ENCODE data around the gene CSTPP1.
A peak's percentile ranks its signal among the peaks of the same experiment; 100 is the strongest.

Gene CSTPP1

DNA sequence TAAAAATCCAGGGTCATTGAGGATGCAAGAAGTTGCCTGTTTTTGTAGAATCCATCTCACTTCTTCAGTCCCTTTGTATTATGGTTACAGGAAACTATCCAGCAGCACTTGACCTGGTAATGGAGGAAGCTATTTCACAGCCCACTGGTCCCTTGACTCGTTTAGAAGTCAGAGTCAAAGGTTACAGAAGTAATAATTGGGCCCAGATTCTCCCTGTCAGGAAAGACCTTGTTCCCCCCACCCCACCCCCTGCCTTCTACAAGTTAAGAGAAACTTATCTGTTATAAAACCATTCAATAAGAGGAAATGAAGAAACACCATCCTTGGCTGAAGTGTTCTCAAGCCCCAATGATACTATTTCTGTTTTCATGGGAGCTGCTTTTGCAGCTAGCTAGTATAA lies 65.8 kb downstream of the CSTPP1 start (continued):
- TF ChIP-seq, protein P1, sequence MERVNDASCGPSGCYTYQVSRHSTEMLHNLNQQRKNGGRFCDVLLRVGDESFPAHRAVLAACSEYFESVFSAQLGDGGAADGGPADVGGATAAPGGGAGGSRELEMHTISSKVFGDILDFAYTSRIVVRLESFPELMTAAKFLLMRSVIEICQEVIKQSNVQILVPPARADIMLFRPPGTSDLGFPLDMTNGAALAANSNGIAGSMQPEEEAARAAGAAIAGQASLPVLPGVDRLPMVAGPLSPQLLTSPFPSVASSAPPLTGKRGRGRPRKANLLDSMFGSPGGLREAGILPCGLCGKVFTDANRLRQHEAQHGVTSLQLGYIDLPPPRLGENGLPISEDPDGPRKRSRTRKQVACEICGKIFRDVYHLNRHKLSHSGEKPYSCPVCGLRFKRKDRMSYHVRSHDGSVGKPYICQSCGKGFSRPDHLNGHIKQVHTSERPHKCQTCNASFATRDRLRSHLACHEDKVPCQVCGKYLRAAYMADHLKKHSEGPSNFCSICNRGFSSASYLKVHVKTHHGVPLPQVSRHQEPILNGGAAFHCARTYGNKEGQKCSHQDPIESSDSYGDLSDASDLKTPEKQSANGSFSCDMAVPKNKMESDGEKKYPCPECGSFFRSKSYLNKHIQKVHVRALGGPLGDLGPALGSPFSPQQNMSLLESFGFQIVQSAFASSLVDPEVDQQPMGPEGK (CRISPR knock-in tag; IDR thresholded peaks at IDR 0.05; ENCODE audit: borderline replicate concordance), result no peak

DNA sequence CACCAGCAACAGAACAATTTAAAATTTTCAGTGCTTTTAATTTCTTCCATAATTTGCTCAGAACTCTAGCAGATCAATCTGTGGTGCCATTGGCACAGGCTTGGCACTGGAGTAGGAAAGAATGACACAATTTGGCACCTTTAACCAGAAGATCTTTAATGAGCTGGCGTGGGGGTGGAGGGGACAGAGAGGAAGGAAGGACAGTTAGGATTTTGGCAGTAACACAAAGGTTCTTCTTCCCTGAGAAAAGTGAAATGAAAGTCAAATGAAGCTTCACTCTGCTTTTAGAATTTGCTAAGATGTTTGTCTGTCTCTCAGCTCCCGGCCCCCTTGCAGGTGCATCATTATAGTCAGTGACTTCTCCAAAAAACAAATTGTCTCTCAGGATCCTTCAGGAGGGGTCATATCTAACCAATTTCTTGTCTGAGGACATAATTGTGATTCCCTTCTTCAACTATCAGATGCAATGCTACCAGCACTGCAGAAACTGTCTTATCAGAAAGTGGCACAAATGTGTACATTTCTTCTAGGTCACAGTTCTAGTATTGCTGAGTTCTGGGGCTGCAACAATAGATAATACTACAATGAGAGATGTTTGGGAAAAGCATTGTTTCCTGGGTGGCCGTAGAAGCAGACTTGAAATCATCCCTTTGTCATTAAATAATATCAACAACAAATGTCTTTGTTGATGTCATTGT lies 66.8 kb downstream of the CSTPP1 start:
- no peak for TF ChIP-seq ZC3H10 (CRISPR knock-in tag; IDR thresholded peaks at IDR 0.05)
- no peak for TF ChIP-seq ZNF70 (CRISPR knock-in tag; IDR thresholded peaks at IDR 0.05)
- TF ChIP-seq CSDC2 (CRISPR knock-in tag; IDR thresholded peaks at IDR 0.05), result no peak
- TF ChIP-seq TCF4 (CRISPR knock-in tag; IDR thresholded peaks at IDR 0.05; ENCODE audit: borderline replicate concordance), result no peak
- no peak for TF ChIP-seq SNAI2 (CRISPR knock-in tag; IDR thresholded peaks at IDR 0.05)
- ATAC-seq, result no peak

DNA sequence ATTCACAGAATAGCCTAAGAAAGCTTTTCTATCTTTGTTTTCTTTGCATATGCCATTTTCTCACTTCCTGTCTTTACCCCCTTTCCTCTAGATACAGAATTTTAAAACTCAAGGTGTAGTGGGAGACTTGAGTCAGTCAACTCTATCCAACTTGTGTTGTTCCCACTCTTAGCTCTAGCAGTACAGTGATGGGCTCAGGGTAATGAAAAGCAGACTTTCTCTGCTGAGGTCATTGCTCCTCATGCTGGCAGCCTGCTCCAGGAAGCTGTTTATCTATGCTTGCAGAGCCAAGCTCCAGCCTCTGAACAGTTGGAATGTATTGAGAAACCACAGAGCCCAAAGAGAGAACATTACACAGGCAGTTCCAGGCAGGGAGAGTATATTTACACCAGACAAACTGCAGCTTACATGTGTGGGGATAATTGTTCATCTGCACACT lies 68.1 kb downstream of the CSTPP1 start:
- peak; percentile 85 for TF ChIP-seq ISL1 (CRISPR knock-in tag; IDR thresholded peaks at IDR 0.05)
- TF ChIP-seq, protein P1 (CRISPR knock-in tag; IDR thresholded peaks at IDR 0.05; ENCODE audit: borderline replicate concordance), result no peak
- TF ChIP-seq ZNF70 (CRISPR knock-in tag; IDR thresholded peaks at IDR 0.05), result no peak
- no peak for TF ChIP-seq BACH2 (CRISPR knock-in tag; IDR thresholded peaks at IDR 0.05; ENCODE audit: borderline replicate concordance)
- TF ChIP-seq, protein P2, sequence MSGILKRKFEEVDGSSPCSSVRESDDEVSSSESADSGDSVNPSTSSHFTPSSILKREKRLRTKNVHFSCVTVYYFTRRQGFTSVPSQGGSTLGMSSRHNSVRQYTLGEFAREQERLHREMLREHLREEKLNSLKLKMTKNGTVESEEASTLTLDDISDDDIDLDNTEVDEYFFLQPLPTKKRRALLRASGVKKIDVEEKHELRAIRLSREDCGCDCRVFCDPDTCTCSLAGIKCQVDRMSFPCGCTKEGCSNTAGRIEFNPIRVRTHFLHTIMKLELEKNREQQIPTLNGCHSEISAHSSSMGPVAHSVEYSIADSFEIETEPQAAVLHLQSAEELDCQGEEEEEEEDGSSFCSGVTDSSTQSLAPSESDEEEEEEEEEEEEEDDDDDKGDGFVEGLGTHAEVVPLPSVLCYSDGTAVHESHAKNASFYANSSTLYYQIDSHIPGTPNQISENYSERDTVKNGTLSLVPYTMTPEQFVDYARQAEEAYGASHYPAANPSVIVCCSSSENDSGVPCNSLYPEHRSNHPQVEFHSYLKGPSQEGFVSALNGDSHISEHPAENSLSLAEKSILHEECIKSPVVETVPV (CRISPR knock-in tag; IDR thresholded peaks at IDR 0.05), result peak; percentile 59; the same call in 1 of the 2 replicates
- TF ChIP-seq SNAI2 (CRISPR knock-in tag; IDR thresholded peaks at IDR 0.05), result peak; percentile 62; the same call in 1 of the 2 replicates
- TF ChIP-seq ZFP3 (CRISPR knock-in tag; IDR thresholded peaks at IDR 0.05), result peak; percentile 71; the same call in 1 of the 2 replicates
- TF ChIP-seq, protein P3, sequence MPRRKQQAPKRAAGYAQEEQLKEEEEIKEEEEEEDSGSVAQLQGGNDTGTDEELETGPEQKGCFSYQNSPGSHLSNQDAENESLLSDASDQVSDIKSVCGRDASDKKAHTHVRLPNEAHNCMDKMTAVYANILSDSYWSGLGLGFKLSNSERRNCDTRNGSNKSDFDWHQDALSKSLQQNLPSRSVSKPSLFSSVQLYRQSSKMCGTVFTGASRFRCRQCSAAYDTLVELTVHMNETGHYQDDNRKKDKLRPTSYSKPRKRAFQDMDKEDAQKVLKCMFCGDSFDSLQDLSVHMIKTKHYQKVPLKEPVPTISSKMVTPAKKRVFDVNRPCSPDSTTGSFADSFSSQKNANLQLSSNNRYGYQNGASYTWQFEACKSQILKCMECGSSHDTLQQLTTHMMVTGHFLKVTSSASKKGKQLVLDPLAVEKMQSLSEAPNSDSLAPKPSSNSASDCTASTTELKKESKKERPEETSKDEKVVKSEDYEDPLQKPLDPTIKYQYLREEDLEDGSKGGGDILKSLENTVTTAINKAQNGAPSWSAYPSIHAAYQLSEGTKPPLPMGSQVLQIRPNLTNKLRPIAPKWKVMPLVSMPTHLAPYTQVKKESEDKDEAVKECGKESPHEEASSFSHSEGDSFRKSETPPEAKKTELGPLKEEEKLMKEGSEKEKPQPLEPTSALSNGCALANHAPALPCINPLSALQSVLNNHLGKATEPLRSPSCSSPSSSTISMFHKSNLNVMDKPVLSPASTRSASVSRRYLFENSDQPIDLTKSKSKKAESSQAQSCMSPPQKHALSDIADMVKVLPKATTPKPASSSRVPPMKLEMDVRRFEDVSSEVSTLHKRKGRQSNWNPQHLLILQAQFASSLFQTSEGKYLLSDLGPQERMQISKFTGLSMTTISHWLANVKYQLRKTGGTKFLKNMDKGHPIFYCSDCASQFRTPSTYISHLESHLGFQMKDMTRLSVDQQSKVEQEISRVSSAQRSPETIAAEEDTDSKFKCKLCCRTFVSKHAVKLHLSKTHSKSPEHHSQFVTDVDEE (CRISPR knock-in tag; IDR thresholded peaks at IDR 0.05), result peak; percentile 89
- 0 out of 2 replicates have a peak, but pooled peaks have one; percentile 8 for TF ChIP-seq ZFP30 (CRISPR knock-in tag; IDR thresholded peaks at IDR 0.05)
- no peak for TF ChIP-seq PPARA (CRISPR knock-in tag; IDR thresholded peaks at IDR 0.05; ENCODE audit: borderline replicate concordance)
- TF ChIP-seq ARNTL (CRISPR knock-in tag; IDR thresholded peaks at IDR 0.05; ENCODE audit: borderline replicate concordance, low read depth), result no peak
- TF ChIP-seq, protein P4, sequence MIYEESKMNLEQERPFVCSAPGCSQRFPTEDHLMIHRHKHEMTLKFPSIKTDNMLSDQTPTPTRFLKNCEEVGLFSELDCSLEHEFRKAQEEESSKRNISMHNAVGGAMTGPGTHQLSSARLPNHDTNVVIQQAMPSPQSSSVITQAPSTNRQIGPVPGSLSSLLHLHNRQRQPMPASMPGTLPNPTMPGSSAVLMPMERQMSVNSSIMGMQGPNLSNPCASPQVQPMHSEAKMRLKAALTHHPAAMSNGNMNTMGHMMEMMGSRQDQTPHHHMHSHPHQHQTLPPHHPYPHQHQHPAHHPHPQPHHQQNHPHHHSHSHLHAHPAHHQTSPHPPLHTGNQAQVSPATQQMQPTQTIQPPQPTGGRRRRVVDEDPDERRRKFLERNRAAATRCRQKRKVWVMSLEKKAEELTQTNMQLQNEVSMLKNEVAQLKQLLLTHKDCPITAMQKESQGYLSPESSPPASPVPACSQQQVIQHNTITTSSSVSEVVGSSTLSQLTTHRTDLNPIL (CRISPR knock-in tag; IDR thresholded peaks at IDR 0.05; ENCODE audit: low read depth), result peak; percentile 82
- TF ChIP-seq, protein P5, sequence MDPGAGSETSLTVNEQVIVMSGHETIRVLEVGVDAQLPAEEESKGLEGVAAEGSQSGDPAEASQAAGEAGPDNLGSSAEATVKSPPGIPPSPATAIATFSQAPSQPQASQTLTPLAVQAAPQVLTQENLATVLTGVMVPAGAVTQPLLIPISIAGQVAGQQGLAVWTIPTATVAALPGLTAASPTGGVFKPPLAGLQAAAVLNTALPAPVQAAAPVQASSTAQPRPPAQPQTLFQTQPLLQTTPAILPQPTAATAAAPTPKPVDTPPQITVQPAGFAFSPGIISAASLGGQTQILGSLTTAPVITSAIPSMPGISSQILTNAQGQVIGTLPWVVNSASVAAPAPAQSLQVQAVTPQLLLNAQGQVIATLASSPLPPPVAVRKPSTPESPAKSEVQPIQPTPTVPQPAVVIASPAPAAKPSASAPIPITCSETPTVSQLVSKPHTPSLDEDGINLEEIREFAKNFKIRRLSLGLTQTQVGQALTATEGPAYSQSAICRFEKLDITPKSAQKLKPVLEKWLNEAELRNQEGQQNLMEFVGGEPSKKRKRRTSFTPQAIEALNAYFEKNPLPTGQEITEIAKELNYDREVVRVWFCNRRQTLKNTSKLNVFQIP (CRISPR knock-in tag; IDR thresholded peaks at IDR 0.05; ENCODE audit: borderline replicate concordance, low read depth), result no peak
- 0 out of 2 replicates have a peak, but pooled peaks have one; percentile 23 for TF ChIP-seq TOX (CRISPR knock-in tag; IDR thresholded peaks at IDR 0.05; ENCODE audit: borderline replicate concordance)
- TF ChIP-seq TCF4 (CRISPR knock-in tag; IDR thresholded peaks at IDR 0.05; ENCODE audit: borderline replicate concordance), result peak; percentile 93
- peak; percentile 98 for ATAC-seq
